ENCODE results near the gene MC1R.
A peak's percentile ranks its signal among the peaks of the same experiment; 100 is the strongest.

- TF ChIP-seq CTCF (IDR thresholded peaks at IDR 0.05), result no peak
- peak; percentile 75 for TF ChIP-seq POLR2A (IDR thresholded peaks at IDR 0.05)
Measured at GRCh38 chr16:89873109-89873971, 45.3 kb upstream of the MC1R start, which contains the start of gene TCF25.

All from right lobe of liver (tissue), 4 donors.